Measurements from ENCODE around the gene ATRN. TPM values are rescaled to one million over a fixed set of nuclear protein-coding genes. Genes with fewer than 3 reads are reported as not detected.
A peak's percentile ranks its signal among the peaks of the same experiment; 100 is the strongest.

The ATRN gene
- total RNA-seq, 1 donor from 2014 or later: 30.0 TPM

GRCh38 chr20:3640259-3640658 is 169.4 kb downstream of the ATRN start:
- ATAC-seq (ENCODE audit: poor library complexity): no peak
- no peak for DNase-seq
- intact Hi-C loops (cut with DNase I): no loop called here

GRCh38 chr20:3645309-3646066 is 174.7 kb downstream of the ATRN start:
- intact Hi-C loops (cut with DNase I): no loop called here
- ATAC-seq (ENCODE audit: poor library complexity): no peak
- DNase-seq: no peak

GRCh38 chr20:3646067-3646440 is 175.2 kb downstream of the ATRN start:
- ATAC-seq (ENCODE audit: poor library complexity) (no peak), DNase-seq (no peak)
- intact Hi-C loops (cut with DNase I): no loop called here

GRCh38 chr20:3646651-3647050 is 175.8 kb downstream of the ATRN start:
- intact Hi-C loops (cut with DNase I): no loop called here
- ATAC-seq (ENCODE audit: poor library complexity): no peak
- DNase-seq: no peak

GRCh38 chr20:3647473-3647872 is 176.7 kb downstream of the ATRN start:
- intact Hi-C loops (cut with DNase I): no loop called here
- ATAC-seq (ENCODE audit: poor library complexity) (no peak), DNase-seq (no peak)

GRCh38 chr20:3648951-3649350 is 178.1 kb downstream of the ATRN start:
- intact Hi-C loops (cut with DNase I): no loop called here
- DNase-seq (no peak), ATAC-seq (ENCODE audit: poor library complexity) (no peak)

- DNase-seq (no peak), ATAC-seq (ENCODE audit: poor library complexity) (no peak)
- intact Hi-C loops (cut with DNase I): no loop called here
Measured at GRCh38 chr20:3651204-3651962, 180.6 kb downstream of the ATRN start.

GRCh38 chr20:3652221-3652620 is 181.4 kb downstream of the ATRN start:
- intact Hi-C loops (cut with DNase I): no loop called here
- DNase-seq (no peak), ATAC-seq (ENCODE audit: poor library complexity) (no peak)

GRCh38 chr20:3652676-3653596 is 182.1 kb downstream of the ATRN start:
- no peak for DNase-seq
- intact Hi-C loops (cut with DNase I): no loop called here

GRCh38 chr20:3653921-3654320 is 183.1 kb downstream of the ATRN start:
- ATAC-seq (ENCODE audit: poor library complexity): no peak
- intact Hi-C loops (cut with DNase I): no loop called here
- DNase-seq: no peak

More at GRCh38 chr20:3652676-3653596, 182.1 kb downstream of the ATRN start:
- ATAC-seq (ENCODE audit: poor library complexity): peak; percentile 12

- DNase-seq (no peak), ATAC-seq (ENCODE audit: poor library complexity) (no peak)
- intact Hi-C loops (cut with DNase I): no loop called here
Measured at GRCh38 chr20:3654326-3655130, 183.7 kb downstream of the ATRN start.

- no peak for DNase-seq
- intact Hi-C loops (cut with DNase I): no loop called here
Measured at GRCh38 chr20:3655131-3655405, 184.2 kb downstream of the ATRN start.

GRCh38 chr20:3658019-3658715 is 187.3 kb downstream of the ATRN start:
- DNase-seq: no peak
- no peak for ATAC-seq (ENCODE audit: poor library complexity)
- intact Hi-C loops (cut with DNase I): no loop called here

More at GRCh38 chr20:3655131-3655405, 184.2 kb downstream of the ATRN start:
- ATAC-seq (ENCODE audit: poor library complexity): no peak

GRCh38 chr20:3658716-3659491 is 188.1 kb downstream of the ATRN start:
- no peak for DNase-seq
- no peak for ATAC-seq (ENCODE audit: poor library complexity)
- intact Hi-C loops (cut with DNase I): no loop called here

- ATAC-seq (ENCODE audit: poor library complexity): no peak
- intact Hi-C loops (cut with DNase I): no loop called here
- DNase-seq: no peak
Measured at GRCh38 chr20:3659492-3660261, 188.9 kb downstream of the ATRN start.

- intact Hi-C loops (cut with DNase I): no loop called here
- ATAC-seq (ENCODE audit: poor library complexity) (no peak), DNase-seq (no peak)
Measured at GRCh38 chr20:3660262-3661059, 189.6 kb downstream of the ATRN start.
